Osteocyte (in vitro differentiated cells): ENCODE data around the gene RIF1. TPM values are rescaled to one million over a fixed set of nuclear protein-coding genes. Genes with fewer than 3 reads are reported as not detected.

Source experiments
- DNase-seq: peaks from one replicate; pipeline ENCODE4 v3.0.0; 2021; ENCODE audit warnings: mixed read lengths; ENCODE audit not compliant: unreplicated experiment; ENCODE audit errors: extremely low spot score
- H3K27ac Mint-ChIP-seq: one replicate; pipeline ENCODE4 v1.8.0; 2021; ENCODE audit warnings: mild to moderate bottlenecking, mixed read lengths; ENCODE audit not compliant: unreplicated experiment
- H3K27me3 Mint-ChIP-seq: one replicate; pipeline ENCODE4 v1.8.0; 2021; ENCODE audit warnings: mixed read lengths; ENCODE audit not compliant: unreplicated experiment
- H3K36me3 Mint-ChIP-seq: one replicate; pipeline ENCODE4 v1.8.0; 2021; ENCODE audit warnings: mixed read lengths; ENCODE audit not compliant: unreplicated experiment
- H3K4me1 Mint-ChIP-seq: one replicate; pipeline ENCODE4 v1.8.0; 2021; ENCODE audit warnings: mixed read lengths; ENCODE audit not compliant: unreplicated experiment
- H3K4me3 Mint-ChIP-seq: one replicate; pipeline ENCODE4 v1.8.0; 2021; ENCODE audit warnings: mild to moderate bottlenecking, moderate library complexity, mixed read lengths; ENCODE audit not compliant: unreplicated experiment
- H3K9me3 Mint-ChIP-seq: one replicate; pipeline ENCODE4 v1.8.0; 2021; ENCODE audit warnings: mixed read lengths; ENCODE audit not compliant: unreplicated experiment
- CTCF ChIP-seq: fragments of 200-600 bp; sonication (generic); IDR thresholded peaks from 2 replicates; pipeline ENCODE4 v1.5.0; 2021; ENCODE audit warnings: antibody characterized with exemption, mild to moderate bottlenecking, moderate library complexity
- total RNA-seq: library from RNA; stranded (reverse); gene quantifications from 2 replicates; pipeline ENCODE4 v1.2.1, GENCODE V29; 2021

The RIF1 gene
- total RNA-seq, 1 donor from 2014 or later, result 39.3 TPM

- peaks cover 50% of the 10 kb centered on the region for H3K36me3 Mint-ChIP-seq
- no peak overlapping the region for H3K27ac Mint-ChIP-seq
These were observed 66.6 kb downstream of the RIF1 start for GRCh38 chr2:151476287-151476686.

GRCh38 chr2:151478011-151478410, 68.3 kb downstream of the RIF1 start:
- Mint-ChIP-seq H3K4me3 (no peak overlapping the region), H3K4me1 (no peaks in the 10 kb centered on the region), H3K27ac (no peak overlapping the region), H3K9me3 (no peaks in the 10 kb centered on the region), H3K36me3 (peaks cover 43% of the 10 kb centered on the region), H3K27me3 (no peaks in the 10 kb centered on the region)
- no peak for DNase-seq
- TF ChIP-seq CTCF, result no peak

More at GRCh38 chr2:151476287-151476686, 66.6 kb downstream of the RIF1 start:
- no peaks in the 10 kb centered on the region for H3K27me3 Mint-ChIP-seq
- peaks cover 3% of the 10 kb centered on the region for H3K9me3 Mint-ChIP-seq
- no peak for DNase-seq
- no peak for TF ChIP-seq CTCF
- H3K4me3 Mint-ChIP-seq, result no peak overlapping the region
- H3K4me1 Mint-ChIP-seq, result no peaks in the 10 kb centered on the region

DNA sequence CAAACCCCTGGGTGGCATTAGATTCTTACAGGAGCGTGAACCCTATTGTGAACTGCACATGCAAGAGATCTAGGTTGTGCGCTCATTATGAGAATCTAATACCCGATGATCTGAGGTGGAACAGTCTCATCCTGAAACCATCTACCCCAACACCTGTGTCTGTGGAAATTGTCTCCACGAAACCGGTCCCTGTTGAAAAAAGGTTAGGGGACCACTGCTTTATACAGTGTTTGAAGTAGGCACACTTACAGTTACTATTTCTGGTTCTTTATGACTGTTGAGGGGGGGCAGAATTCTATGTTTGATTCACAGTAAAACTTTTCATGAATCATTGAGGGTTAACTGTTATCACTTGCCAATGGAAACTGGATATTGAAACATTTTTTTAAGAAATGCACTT, 72.0 kb downstream of the RIF1 start:
- no peak for DNase-seq
- H3K9me3 Mint-ChIP-seq, result no peaks in the 10 kb centered on the region
- H3K36me3 Mint-ChIP-seq, result peaks cover 42% of the 10 kb centered on the region
- no peaks in the 10 kb centered on the region for H3K27me3 Mint-ChIP-seq
- no peak overlapping the region for H3K4me3 Mint-ChIP-seq
- no peak for TF ChIP-seq CTCF
- H3K4me1 Mint-ChIP-seq, result no peaks in the 10 kb centered on the region
- H3K27ac Mint-ChIP-seq, result no peak overlapping the region

GRCh38 chr2:151482171-151482725, 72.5 kb downstream of the RIF1 start:
- peaks cover 40% of the 10 kb centered on the region for H3K36me3 Mint-ChIP-seq
- no peak for TF ChIP-seq CTCF
- DNase-seq, result no peak
- H3K4me1 Mint-ChIP-seq, result no peaks in the 10 kb centered on the region
- no peak overlapping the region for H3K4me3 Mint-ChIP-seq
- H3K27me3 Mint-ChIP-seq, result no peaks in the 10 kb centered on the region
- H3K9me3 Mint-ChIP-seq, result no peaks in the 10 kb centered on the region
- no peak overlapping the region for H3K27ac Mint-ChIP-seq

- DNase-seq, result no peak
- no peak overlapping the region for H3K27ac Mint-ChIP-seq
- no peak overlapping the region for H3K4me3 Mint-ChIP-seq
These were observed 73.8 kb downstream of the RIF1 start for GRCh38 chr2:151483546-151483945.

More at GRCh38 chr2:151483546-151483945, 73.8 kb downstream of the RIF1 start:
- no peak for TF ChIP-seq CTCF
- Mint-ChIP-seq H3K36me3 (peaks cover 31% of the 10 kb centered on the region), H3K9me3 (no peaks in the 10 kb centered on the region), H3K4me1 (no peaks in the 10 kb centered on the region), H3K27me3 (no peaks in the 10 kb centered on the region)
